Epithelial cell of proximal tubule (primary cell): ENCODE measurements around the gene ORAI2. TPM values are rescaled to one million over a fixed set of nuclear protein-coding genes. Genes with fewer than 3 reads are reported as not detected.
A peak's percentile ranks its signal among the peaks of the same experiment; 100 is the strongest.

ENCODE experiments used
- DNase-seq: peaks from one replicate; pipeline ENCODE4 v3.0.0-alpha.2; 2011; ENCODE audit warnings: low read depth
- H3K4me3 ChIP-seq: 2 replicates; pipeline ENCODE4 v1.5.1; 2011; ENCODE audit warnings: low read depth, mild to moderate bottlenecking, low read length
- total RNA-seq: library from RNA; depleted of rRNA; stranded (reverse); fragments of >200 nt; gene quantifications from 2 replicates; pipeline ENCODE4 v1.2.3, GENCODE V29; 2015
- TF ChIP-seq, protein P1 (sequence below): conservative IDR thresholded peaks from 2 replicates; pipeline ENCODE4 v1.5.1; 2012; ENCODE audit warnings: low read depth, mild to moderate bottlenecking, low read length

ORAI2 gene
- total RNA-seq: 35.7 and 46.6 TPM in 2 replicates

DNA sequence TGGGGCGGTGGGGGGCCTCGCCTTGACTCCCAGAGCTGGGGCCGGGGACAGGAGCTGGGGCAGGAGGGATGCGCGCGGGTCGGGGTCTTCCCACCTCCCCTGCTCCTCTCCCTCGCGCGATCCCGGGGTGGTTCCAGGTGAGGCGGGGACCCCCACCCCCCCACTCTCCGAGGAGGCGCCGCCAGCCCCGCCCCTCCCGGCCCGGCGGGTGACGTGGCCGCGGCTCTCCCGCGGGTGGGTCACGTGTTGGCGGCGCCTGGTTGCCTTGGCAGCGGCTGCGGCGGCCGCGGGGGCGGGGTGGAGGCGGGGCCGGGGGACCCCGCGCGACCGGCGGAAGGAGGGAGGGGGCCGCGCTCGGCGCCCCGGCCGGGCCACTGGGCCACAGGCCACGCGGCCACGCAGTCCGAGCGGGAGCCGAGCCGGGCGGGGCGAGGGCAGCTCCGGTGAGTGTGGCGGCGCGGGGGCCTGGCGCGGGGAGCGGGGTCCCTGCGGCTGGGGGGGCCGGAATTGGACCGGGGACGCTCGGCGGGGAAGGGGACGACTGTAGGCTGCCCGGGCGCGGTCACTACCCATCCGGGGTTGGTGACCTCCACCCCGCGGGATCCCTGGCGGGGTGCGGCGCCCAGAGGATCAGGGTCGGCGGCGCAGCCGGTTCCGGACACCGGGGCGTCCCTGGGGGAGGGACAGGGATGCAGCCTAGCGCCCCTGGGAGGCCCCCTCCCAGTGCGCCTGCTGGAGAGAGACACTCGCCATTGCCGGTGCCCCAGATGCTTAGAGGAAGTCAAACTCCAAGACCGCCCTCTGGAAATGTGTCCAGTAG, at the start of gene ORAI2:
TSS of gene ORAI2 (plus strand) at position 357 of the 820 bp plus-strand sequence. CDS start 5,382 bp downstream, outside the sequence.
- H3K4me3 ChIP-seq: peak within 1 kb of the TSS; percentile 84
- TF ChIP-seq, protein P1, sequence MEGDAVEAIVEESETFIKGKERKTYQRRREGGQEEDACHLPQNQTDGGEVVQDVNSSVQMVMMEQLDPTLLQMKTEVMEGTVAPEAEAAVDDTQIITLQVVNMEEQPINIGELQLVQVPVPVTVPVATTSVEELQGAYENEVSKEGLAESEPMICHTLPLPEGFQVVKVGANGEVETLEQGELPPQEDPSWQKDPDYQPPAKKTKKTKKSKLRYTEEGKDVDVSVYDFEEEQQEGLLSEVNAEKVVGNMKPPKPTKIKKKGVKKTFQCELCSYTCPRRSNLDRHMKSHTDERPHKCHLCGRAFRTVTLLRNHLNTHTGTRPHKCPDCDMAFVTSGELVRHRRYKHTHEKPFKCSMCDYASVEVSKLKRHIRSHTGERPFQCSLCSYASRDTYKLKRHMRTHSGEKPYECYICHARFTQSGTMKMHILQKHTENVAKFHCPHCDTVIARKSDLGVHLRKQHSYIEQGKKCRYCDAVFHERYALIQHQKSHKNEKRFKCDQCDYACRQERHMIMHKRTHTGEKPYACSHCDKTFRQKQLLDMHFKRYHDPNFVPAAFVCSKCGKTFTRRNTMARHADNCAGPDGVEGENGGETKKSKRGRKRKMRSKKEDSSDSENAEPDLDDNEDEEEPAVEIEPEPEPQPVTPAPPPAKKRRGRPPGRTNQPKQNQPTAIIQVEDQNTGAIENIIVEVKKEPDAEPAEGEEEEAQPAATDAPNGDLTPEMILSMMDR: no peak
- DNase-seq: no peak

DNA sequence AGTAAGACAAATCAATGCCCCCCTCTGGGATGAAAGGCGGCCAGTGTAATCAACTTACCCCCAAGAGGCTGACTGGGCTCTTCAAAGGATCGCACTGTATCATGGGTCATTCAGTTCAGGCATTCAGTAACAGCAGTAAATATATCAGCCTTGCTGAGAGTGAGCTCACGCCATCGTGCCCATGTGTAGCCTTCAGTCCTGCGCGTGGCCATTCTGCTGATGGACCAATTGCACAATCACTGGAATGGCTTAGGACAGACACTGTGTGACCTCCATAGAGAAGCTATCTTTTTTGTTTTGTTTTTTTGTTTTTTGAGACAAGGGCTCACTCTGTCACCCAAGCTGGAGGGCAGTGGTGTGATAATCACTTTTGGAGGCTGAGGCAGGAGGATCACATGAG, 46.3 kb upstream of the ORAI2 start:
- no peak for DNase-seq
- H3K4me3 ChIP-seq: no peak overlapping the region
- TF ChIP-seq, protein P1: no peak

DNA sequence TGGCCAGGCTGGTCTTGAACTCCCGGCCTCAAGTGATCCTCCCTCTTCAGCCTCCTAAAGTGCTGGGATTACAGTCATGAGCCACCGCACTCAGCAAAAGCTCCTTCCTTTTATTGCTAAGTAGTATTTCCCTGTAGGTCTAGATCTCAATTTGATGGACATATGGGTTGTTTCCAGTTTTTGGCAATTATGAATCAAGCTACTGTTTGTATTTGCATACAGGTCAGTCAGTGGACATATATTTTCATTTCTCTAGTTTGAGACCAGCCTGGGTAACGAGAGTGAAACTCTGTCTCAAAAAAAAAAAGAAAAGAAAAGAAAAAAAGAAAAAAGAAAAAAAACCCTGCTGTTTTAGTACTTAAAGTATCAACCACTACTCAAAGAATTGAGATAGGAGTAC, 43.6 kb upstream of the ORAI2 start:
- H3K4me3 ChIP-seq: no peak overlapping the region
- no peak for DNase-seq
- TF ChIP-seq, protein P1: no peak

DNA sequence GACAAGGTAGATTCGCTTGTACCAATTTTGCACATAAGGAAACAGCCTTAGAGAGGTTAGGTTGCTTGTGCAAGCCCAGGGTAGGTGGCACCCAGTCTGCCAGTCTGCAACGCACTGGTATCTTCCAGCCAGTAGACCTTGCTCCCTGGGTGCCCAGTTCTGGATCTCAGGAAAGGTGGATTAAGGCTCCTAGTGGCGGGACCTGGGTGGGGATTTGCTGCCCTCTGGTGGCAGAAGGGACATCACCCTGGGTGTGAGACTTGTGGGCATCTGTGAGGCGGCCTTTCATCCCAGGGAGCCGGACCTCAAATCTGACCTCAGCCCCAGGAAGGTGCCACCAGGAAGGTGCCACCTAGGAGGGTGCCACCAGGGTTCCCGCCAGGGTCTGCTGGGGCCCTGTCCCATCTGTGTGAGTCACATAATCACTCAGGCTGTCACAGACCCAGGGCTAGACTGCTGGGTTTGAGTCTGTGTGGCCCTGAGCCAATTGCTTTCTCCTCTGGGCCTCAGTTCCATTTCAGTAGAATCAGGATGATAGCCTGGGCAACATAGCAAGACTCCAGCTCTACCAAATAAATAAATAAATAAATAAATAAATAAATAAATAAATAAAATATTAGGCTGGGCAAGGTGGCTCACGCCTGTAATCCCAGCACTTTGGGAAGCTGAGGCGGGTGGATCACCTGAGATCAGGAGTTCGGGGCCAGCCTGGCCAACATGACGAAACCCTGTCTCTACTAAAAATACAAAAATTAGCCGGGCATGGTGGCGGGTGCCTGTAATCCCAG, 42.5 kb upstream of the ORAI2 start:
- TF ChIP-seq, protein P1: peak; percentile 92
- DNase-seq: no peak
- H3K4me3 ChIP-seq: no peak overlapping the region

DNA sequence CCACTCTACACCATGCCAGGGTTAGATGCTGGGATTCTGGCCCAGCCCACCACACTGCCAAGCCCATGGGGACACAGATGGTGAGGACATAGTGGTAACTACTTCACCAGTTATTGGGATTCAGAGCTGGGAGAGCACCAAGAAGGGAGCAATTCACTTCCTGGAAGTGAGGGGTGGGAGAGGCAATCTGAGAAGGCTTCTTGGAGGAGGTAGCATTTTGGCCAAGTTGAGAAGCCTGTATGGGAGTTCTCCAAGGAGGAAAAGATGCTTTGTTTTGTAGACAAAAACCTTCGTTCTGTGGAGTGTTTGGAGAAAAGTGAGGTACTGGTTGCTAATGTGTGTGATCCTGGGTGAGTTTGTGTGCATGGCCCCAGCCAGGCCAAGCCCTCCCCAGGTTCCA, 41.0 kb upstream of the ORAI2 start:
- no peak overlapping the region for H3K4me3 ChIP-seq
- TF ChIP-seq, protein P1: no peak
- no peak for DNase-seq

DNA sequence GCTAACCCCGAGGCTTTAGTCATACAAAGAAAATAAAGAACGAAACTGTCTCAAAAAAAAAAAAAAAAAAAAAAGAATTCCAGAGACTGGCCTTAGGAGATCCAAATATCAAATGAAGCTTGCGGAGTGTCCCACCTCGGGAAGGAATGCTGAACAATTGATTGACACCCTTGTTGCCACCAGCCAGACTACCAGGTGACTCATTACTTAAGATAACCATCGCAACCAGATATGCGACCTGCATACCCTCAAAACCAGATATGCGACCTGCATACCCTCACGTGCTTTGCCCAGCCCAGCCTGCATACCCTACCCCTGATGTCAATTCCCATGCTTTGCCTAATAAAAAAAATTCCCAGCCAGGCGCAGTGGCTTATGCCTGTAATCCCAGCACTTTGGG, 39.9 kb upstream of the ORAI2 start:
- TF ChIP-seq, protein P1: no peak
- DNase-seq: no peak
- no peak overlapping the region for H3K4me3 ChIP-seq
